HK-2 (cell line): ENCODE data around the gene CES5A.
"Not testable (repeated sequence)": the region's sequence is repeated elsewhere in the genome, so short reads cannot be mapped to it uniquely, and the experiment has no call there.

Experiments
- DNase-seq: peaks from one replicate; pipeline ENCODE4 v3.0.0-alpha.2; 2018; ENCODE audit not compliant: unreplicated experiment

The CES5A gene

DNA sequence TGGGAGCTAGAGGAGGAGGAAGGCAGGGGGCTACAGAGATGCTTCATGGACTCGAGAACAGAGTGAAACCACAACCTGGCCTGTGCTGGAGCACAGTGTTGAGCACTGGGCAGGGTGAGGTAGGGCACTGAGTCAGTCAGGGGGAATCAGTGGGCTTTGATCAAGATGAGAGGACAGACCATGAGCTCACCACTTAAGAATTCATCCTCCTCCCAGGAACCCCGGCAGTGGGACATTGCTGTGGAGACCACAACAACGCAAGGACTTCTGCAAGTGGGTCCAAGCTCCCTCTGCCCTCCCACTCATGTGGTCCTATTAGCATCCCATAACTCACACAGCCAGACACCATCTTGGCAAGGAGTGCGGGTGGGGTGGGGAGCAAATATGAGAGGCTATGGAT is 1.7 kb upstream of the CES5A start:
- peak; percentile 1 for DNase-seq

DNA sequence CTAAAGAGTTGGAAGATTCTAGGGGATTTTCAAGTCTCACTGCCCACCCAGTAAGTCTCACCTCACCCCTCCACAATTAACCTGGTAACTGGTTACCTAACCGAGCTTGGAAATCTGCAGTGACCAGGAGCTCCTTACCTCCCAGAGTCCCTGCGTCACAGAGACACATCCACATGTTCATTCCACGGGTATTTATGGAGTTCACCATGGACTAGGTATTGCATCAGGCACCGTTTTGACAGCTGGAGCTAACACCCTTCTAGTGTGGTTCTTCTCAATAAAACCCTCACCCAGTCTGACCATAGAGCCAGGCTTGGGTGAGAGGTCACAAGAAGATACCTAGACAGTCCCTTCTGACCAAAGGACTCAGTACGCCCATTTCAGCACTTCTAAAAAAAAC is 2.1 kb downstream of the CES5A start:
- DNase-seq = no peak

DNA sequence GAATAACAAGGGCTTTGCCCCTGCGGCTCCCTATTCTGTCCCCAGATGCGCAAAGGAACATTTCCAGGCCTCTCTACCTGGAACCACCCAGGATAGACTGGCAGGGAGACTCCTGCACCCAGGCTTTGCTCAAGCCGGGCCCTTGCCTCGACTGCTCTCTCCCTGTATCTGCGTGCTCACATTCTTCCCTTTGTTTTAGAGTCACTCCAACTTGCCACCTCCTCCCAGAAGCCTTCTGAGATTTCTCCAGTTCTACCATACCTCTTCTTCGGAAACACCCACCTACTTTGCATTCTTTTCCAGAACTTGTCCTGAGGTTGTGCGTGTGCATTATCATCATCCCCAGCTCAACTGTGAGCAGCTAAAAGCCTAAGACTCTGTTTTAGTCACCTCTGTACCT is 3.0 kb downstream of the CES5A start:
- no peak for DNase-seq

DNA sequence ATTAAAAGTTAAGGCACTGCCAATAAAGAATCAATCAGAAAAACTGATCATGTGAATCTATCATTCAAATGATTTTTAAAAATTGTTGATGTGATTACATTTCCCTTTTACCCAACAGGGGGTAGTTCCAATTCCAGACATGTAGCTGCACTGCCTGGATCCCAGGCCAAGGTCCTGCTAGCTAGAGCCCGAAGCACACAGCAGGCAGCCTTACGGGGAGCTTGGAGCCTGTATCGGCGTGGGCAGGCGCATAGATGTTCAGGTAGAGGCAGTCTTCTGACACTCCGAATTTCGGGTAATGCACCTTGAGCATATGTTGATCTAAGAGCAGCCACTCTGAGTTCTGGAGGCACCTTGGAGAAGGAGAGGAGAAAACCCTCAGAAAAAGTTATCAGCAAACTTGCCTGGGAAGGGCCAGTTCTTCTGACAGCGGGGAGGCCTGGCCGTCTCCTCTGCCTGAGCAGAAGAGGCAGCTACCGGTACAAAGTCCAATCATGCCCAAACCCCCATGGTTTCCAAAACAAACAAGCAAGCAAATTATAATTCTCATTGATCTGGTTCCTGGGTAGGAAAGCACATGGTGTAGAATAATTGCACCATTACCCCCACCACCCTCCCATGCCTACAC is 3.6 kb downstream of the CES5A start:
- no peak for DNase-seq

DNA sequence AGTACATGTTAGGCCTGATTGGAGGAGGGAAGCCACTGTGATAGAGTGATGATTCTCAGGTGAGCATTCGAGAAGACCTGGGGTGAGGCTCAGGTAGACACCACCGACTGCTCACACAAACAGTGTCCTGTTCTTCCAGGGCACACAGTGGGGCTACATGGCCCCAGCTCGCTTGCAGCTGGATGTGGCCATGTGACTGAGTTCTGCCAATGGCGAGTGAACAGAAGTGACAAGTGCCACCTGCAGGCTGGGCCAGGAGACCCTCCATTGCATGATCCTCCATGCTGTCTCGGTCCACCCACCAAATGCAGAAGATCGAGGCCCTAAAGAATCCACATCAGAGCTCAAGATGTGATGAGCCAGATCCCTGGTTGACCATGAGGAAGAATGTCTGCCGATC is 6.2 kb downstream of the CES5A start:
- DNase-seq = no peak

DNA sequence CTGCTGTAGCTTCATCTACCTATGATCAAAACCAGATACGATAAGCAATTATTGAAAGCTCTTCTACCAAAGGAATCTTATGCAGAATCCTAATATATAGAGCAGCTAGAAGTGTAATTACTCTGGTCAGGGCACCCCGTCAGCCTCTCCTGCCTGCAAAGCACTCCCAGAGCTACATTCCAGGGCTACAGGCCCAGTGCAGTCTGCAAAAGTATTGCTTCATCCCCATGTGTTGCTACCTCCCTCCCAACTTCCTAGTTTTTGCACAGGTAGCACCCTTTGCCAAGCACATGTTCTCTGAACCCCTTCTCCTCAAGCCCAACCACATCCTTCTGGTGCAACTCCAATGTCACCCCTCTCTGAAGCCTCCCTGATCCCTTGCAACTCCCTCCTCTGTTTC is 7.0 kb downstream of the CES5A start:
- DNase-seq = no peak

DNA sequence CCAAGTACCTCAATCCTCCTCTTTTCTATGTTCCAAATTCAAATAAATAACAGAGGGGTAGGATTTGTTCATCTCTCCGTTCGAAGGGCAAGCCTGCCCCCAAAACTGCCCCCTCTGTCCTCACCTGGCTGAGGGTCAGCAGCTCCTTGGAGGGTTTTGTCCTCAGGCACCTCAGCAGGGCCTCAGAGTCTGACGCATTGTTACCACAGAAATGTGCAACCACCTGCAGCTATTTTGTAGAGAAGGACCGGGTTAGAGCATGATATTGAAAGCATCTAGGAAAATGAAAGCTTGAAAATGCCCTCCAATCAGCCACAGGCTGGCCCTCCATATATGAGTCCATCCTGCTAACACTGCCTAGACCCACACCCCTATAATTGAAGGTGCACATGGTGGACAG is 13.9 kb downstream of the CES5A start:
- no peak for DNase-seq

DNA sequence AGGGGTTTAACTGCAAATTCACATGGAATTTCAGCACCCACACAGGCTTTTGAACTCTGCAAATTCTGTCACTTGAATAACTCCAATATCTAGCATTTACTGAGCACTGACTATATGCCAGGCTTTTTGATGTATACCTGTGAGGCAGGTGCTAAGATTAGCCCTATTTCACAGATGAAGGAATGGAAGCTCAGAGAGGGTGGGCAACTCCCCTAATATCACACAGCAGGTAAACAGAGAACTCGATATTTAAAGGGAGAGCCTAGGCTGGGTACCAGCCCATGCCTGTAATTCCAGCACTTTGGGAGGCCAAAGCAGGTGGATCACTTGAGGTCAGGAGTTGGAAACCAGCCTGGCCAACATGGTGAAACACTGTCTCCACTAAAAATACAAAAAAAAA is 17.5 kb downstream of the CES5A start:
- not testable (repeated sequence) for DNase-seq

DNA sequence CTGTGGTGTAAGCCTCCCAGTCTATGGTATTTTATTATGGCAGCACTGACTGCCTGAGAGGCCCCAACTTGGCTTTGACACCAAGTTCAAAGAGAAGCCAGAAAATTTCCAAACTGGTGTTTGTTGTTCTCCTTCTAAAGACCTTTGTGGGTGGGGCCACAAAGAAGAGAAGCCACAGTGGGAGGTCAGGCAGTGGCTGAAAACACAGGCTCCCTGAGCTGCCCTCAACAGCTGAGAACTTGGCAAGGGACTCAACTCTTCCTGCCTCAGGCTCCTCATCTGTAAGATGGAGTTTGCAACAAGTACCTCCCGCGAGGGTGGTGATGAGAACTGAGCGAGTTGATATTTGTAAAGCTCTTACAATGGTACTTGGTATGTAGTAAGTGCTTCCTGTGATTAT is 18.2 kb downstream of the CES5A start:
- DNase-seq = no peak

DNA sequence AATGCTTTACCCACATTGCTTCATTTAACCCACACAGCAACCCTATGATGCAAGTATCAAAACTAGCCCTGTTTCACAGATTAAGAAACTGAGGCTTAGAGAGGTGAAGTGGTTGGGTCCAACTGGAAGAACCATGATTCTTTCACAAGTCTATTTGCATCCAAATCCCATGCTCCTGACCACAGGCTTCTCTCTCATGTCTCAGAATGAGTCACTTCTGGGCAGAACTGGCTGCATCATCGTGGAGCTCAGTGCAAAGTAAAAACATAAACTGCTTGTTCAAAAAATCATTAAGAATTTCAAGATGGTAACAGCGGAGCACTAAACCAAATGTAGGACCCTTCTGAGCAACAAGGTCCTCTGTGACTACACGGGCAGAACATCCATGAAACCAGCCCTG is 22.1 kb downstream of the CES5A start:
- no peak for DNase-seq

DNA sequence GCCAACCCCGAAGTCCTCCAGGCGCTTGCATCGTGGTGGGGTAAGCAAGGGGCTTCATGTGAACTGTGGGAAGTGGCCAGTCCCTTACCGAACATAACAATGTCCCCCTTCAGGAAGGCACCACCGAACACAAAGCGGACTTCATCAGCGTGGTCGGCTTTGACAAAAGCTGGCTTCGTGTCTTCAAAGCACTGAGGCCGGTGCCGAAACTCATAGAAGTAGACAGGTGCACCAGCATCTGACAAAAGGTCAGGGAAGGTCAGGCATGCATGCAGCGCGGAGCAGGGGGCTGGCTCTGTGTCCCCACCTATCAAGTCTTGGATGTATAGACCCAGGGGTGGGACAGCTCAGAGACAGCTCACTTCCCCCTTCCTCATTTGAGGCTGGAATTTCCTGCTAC is 25.6 kb downstream of the CES5A start:
- DNase-seq = no peak

DNA sequence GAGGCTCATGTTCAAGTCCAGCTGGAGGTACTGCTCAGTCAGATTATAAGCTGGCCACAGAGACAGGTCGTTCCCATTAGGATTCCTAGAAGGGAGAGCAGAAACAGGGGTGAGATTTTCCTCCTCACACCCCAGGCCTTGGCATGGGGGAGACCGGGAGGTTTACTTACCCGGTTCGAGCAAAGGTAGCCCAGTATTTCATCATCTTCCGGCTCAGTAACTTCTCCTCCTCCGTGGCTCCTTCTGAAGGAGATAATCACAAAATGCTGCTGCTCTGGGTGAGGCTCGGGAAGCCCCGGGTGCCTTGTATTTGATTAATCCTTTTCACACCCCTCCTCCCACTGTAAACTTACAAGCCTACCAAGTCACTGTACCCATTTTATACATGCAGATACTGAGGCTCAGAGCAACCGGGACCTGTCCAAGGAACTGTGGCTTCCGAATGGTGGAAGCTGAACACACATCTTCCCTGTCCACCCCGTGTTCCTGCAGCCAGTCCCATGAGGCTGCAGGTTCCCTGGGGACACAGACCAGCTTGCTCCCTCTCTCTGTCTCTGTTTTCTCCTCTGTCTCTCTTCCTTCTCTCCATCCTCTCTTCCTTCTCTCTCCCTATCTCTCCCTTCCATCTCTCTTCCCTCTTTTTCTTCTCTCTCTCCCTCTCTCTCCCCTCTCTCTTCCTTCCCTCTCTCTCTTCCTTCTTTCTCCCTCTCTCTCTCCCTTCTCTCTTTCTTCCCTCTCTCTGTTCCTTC is 28.4 kb downstream of the CES5A start:
- no peak for DNase-seq

DNA sequence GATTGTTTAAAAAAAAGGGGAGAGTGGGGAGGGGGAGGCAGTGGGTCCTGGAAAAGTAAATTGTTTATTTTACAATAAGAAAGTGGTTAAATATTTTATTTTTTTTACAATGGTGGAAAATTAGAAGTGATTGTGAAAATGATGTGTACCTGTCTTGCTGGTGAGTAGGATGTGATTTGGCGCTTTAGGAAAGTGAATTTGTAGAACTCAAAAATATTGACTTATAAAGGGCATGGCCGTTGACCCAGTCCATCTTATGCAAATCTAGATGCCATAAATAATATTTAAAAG is 32.1 kb downstream of the CES5A start:
- no peak for DNase-seq

DNA sequence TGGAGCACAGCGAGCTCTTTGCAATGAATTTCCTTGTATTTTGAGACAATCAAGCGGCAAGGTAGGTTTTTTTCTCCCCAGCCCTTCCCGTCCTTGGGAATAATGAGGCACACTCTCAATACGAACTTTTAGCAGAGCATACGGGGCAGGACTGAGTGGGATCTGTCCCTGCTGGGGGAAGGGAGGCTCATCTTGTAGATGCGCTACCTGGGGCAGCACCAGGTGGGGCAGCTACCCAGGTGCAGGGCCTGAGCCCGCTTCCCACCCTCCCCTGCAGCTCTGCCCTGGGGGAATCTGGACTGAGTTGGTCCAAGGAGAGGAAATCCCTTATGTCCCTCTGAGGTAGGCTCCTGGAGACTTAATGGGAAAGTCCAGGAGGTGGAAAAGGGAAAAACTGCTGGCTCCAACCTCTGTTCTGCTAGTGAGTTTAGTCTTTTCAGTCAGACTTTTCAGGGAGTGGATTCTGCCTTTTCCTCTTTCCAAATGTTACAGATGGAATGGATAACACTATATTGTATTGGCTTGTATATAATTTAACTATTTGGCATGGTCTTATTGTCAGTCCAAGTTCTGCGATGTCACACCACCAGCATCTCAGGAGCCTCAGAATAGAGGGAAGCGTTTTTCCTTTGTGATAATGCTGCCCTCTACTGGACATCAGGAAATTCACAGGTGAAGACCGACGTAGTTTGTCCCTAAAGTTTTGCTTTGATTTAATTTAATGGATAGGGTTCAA is 32.6 kb downstream of the CES5A start:
- DNase-seq = peak; percentile 7

DNA sequence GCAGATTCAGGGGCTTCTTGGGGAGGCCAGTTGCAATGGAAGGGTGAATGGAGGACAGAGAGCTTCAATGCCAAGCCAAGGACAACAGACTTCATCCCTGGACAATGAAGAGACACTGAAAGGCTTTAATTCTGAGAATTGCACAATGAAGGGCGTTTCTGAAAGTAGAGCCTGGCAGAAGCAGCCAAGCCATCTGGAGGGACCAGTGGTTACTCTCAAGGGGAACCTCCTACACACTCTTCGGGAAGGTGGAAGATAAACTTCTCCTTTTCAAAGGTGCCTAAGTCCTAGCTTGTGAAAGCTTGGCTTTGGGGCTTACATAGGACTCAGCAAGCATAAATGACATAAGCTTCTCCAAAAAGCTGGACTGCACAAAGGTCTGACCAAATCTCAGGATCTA is 36.1 kb downstream of the CES5A start:
- DNase-seq = no peak

DNA sequence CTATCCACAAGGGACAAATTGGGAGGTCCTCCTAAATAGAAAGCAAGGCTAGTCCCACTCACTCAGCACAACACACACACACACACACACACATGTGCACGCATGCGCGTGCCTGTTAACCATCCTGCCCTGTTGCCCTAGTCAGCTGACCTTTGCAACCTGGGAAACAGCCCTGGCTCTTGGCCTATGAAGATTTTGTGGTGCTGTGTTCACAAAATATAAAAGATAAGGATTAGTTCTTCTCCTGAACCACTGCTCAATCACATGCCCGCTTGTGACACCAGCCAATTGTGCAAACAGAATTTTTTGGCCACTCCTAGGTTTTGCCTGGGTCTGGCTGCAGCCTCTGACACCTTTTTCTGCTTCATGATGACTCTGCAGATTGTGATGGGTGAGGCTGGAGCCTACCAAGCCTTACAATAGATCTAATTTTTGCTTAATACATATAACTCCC is 39.0 kb downstream of the CES5A start:
- no peak for DNase-seq

DNA sequence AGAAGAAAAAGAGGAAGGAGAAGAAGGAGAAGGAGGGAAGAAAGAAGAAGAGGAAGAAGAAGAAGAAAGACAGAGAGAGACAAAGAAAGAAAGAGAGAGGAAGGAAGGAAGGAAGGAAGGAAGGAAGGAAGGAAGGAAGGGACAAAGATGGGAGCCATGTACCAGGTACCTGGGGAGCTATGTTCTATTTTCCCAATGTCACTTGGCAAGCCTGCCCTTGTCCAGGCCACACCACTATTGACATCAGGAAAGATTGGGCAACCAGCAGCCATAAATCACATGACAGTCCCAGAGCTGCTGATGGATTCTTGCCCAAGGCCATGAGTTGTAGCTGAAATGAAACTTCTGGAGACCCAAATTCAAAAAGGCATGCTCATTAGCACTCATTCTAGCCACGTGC is 39.6 kb downstream of the CES5A start:
- DNase-seq = no peak

DNA sequence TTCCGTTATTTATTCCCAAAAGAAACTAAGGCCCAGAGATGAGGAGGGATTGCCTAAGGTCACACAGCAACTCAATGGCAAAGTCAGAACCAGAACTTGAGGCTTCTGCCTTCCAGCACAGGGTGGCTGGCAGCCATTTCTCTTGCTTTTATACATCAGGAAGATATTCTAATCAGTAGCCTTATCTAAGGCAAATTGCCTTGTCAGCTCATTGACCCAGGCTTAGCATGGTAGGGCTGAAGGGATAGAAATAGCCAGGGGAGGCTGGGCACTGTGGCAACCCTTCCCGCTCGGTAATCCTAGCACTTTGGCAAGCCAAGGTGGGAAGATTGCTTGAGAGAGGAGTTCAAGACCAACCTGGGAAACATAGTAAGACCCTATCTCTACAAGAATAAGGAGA is 40.0 kb downstream of the CES5A start:
- not testable (repeated sequence) for DNase-seq

DNA sequence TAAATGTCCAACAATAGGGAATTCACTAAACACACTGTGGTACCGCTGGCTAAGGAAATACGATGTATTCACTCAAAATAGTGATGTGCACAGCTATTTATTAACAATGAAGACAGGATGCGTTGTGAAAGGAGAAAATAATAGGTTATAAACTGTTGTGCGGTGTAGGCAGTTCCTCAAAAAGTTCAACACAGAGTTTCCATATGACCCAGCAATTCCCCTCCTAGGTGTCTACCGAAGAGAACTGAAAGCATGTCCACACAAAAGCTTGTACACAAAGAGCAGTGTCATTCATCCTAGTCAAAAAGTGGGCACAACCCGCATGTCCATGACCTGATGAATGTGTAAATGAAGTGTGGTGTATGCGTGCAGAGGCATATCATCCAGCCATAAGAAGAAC is 41.1 kb downstream of the CES5A start:
- DNase-seq = no peak

DNA sequence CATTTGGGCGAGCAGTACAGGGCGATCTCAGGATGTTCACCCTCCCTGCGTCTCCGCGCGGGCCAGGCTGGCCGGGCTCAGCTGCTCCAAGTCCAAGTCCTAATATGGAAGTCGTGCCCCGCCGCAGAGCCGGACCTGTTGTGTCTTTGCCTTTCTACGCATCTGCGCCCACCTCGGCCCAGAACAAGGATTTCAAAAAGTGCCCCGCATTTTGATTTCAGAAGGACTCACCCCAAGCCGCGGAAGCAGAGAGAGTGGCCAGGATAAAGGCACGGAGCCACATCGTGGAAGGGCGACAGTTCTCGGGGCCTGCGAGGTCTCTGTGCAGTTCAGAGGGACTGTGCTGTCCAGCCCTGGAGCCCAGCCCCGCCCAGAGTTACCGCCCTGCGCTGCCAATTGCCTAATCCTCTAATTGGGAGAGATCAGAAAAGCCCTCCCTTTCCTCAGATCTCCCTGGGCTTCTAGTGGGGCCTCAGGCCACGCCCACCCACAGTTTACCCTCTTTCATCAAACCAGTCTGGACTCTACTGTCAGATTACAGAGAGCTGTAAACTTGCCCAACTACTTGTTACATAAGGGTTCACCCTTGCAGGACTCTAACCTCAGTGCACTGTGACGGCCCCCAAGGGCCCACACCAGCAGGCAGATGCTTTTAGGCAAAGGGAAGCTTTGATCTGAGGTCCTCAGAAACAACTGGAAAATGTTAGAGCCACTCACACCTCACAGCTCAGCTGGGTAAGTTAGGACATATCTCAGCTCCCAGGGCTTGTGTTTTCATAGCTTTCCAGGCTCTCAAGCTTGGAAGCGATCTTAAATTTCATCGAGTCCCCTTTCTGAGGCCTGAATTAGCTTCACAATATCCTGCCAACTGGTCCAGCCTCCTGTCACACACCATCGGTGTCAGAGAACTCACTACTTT is 42.1 kb downstream of the CES5A start, which contains the start of gene CES1:
CES1 (minus strand) TSS at position 324 of the 919 bp plus-strand sequence; CDS start at position 283, 41 bp downstream.
- DNase-seq = no peak

DNA sequence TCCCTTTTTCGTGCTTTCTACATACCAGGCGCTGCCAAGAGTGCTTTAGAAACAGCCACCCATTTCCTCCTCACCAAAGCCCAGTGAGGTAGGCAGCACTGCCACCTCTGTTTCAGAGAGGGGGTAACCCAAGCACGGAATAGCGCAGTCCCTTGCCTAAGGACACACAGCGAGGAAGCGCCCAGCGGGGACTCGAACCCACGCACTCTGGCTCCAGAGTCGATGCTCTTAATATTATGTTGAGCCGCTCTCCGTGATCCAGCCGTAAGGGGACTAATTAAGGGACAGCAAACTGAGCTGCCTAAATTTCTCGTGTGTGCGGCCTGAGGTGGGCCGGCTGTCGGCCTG is 42.8 kb downstream of the CES5A start:
- no peak for DNase-seq

DNA sequence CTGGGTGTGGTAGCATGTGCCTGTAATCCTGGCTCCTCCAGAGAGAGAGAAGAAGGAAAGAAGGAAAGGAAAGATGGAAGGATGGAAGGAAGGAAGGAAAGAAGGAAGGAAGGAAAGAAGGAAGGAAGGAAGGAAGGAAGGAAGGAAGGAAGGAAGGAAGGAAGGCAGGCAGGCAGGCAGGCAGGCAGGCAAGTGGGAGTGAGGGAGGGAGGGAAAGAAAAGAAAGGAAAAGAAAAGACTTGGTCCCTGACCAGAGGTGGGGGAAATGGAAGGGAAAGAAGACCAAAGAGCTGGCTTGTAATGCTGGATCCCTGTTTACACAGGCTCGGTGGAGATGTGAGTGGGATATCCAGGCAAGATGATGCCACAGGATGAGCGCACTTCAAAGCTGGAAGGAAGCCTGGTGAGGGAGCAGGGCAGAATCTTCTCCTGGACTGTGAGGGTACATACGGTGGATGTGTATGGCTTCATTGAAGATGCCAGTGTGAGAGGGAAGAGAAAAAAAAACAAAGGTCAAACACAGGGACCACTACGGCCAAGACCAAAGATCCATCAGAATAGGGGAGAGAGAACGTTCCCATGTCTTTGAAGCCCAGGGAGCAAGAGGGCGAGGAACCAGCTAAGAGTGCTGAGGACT is 44.4 kb downstream of the CES5A start:
- DNase-seq = no peak
